GM19328 (cell line): ENCODE data around the gene NME3.

Source experiments
- ATAC-seq: cut with Tn5 transposase; IDR thresholded peaks from one replicate; pipeline ENCODE4 v1.9.1; 2021; ENCODE audit warnings: mild to moderate bottlenecking, moderate library complexity; ENCODE audit not compliant: unreplicated experiment

Gene NME3

DNA sequence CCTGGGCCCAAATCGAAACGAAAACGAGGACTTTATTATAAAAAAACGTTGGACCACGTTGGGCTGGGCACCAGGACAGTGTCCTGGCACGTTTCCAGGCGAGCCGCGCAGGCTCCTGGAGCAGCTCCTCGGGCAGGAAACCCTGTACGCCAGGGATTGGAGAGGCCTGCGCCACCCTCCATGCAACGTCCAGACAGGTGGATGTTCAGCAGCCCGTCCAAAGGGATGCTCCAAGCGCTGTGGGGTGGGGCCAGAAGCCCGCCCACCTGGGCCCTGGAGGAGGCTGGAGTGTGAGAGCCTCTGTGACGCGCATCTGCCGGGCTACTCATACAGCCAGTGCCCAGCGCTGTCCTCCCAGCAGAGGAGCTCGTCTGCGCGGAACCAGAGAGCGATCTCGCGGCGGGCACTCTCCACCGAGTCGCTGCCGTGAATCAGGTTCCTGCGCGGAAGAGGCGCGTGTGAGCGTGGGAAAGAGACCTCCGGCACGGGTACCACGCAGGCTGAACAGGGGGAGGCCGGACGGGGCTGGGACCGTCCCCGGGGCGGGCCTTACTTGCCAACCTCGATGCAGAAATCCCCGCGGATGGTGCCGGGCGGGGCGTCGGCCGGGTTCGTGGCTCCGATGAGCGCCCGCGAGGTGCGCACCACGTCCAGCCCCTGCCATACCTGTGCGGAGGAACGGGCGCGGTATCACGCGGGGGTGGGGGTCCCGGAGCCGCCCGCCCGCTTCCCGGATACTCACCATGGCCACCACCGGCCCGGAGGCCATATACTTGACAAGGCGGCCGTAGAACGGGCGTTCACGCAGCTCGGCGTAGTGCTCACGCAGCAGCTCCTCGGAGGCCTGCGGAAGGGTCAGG is 785 bp downstream of the NME3 start:
- no peak for ATAC-seq

- no peak for ATAC-seq
Observed at GRCh38 chr16:1769402-1770300, 1.7 kb downstream of the NME3 start.

DNA sequence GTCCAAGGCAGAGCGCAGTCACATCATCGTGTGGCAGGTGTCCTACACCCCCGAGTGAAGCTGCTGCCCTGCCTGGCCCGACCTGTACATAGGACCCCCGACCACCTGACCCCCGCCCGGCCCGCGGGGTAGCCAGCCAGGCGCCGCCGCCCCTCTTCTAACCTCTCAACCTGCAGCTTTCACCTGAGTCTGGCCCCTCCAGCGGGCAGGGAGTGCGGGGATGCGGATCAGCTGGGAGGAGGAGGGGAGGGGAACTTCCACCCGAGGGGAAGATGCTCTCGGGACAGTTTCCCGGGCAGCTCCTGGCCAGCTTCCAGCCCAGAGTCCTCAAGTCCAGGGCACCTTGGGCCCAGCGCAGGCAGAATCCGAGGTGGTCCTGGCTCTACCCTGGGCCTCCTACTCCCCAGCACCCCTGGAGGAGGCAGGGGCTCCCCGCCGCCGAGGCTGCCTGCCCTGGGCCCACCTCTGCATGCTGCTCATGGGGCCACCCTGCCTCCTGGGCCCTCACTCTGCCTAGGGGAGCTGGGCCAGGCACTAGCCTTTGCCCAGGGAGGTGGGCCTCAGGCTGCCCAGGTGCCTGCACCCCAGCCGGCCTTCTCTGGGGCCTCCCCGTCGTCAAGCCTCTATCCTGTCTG is 2.5 kb downstream of the NME3 start:
- ATAC-seq = no peak

- ATAC-seq = no peak
Observed at GRCh38 chr16:1768061-1768766, 3.1 kb downstream of the NME3 start.

DNA sequence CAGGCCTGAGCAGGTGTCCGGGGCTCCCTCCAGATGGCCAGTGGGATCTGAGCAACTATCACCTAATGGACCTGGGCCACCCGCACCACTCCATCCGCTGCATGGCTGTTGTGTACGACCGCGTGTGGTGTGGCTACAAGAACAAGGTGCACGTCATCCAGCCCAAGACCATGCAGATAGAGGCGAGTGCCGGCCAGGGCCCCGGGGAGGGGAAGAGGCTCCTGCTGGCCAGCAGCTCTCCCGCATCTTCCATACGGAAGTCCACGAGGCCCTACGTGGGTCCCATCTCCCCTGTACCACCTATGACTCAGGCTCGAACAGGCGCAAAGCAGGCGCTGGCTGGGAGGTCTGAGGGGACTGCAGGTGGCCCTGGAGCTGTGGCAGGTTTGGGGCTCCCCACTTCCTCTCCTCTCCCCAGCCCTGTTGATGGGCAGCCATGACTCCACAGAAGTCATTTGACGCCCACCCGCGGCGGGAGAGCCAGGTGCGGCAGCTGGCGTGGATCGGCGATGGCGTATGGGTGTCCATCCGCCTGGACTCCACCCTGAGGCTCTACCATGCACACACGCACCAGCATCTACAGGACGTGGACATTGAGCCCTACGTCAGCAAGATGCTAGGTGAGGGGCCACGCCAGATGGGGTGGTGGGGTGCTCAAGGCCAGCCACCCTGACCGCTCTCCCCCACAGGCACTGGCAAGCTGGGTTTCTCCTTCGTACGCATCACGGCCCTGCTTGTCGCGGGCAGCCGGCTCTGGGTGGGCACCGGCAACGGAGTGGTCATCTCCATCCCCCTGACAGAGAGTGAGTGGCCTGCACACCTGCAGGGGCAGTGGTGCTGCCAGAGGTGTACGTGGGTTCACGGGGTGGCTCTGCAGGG is 4.0 kb downstream of the NME3 start:
- ATAC-seq = no peak

DNA sequence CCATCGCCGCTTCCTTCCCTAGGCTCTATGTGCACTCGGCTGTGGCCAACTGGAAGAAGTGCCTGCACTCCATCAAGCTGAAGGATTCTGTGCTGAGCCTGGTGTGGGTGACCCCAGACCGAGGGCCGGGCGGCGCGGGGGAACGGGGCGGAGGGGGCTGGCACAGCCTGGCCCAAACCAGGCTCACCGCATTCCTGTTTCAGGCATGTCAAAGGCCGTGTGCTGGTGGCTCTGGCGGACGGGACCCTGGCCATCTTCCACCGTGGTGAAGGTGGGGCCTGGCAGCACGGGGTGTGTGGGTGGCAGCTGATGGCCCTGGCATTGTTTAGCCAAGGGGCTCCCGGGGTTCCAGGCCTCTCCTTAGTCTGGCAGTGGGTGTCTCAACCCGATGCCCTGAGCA is 4.6 kb downstream of the NME3 start:
- ATAC-seq = no peak

GRCh38 chr16:1766231-1766630 is 5.1 kb downstream of the NME3 start:
- ATAC-seq = no peak

- no peak for ATAC-seq
Observed at GRCh38 chr16:1765826-1766225, 5.5 kb downstream of the NME3 start.

GRCh38 chr16:1764971-1765370 is 6.4 kb downstream of the NME3 start:
- no peak for ATAC-seq

GRCh38 chr16:1763521-1764511 is 7.5 kb downstream of the NME3 start:
- no peak for ATAC-seq

DNA sequence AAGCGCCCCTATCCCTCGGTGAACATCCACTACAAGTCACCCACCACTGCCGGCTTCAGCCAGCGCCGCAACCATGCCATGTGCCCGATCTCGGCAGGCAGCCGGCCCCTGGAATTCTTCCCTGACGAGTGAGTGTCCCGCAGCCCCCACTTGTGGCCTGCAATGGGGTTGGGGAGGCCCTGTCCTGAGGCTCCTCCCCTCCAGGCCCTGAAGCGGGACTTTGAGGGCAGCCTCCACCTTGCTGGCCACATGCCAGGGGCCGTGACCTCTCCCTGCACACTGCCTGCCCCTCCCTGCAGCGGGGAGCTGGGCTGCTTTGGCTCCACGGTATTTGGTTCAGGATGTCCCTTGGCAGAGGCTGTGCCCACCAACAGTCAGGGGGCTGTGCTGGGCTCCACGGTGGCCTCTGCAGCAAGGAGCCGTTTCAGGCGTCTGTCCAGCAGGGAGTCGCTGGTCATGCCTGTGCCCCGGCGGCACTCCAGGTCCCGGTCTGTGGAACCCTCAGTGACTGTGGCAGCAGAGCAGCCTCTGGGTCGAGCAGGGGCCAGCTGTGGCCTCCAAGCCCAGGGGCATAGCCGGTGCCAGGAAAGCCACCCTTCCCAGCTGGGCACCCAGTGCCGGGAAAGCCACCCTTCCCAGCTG is 8.3 kb downstream of the NME3 start:
- ATAC-seq = no peak

DNA sequence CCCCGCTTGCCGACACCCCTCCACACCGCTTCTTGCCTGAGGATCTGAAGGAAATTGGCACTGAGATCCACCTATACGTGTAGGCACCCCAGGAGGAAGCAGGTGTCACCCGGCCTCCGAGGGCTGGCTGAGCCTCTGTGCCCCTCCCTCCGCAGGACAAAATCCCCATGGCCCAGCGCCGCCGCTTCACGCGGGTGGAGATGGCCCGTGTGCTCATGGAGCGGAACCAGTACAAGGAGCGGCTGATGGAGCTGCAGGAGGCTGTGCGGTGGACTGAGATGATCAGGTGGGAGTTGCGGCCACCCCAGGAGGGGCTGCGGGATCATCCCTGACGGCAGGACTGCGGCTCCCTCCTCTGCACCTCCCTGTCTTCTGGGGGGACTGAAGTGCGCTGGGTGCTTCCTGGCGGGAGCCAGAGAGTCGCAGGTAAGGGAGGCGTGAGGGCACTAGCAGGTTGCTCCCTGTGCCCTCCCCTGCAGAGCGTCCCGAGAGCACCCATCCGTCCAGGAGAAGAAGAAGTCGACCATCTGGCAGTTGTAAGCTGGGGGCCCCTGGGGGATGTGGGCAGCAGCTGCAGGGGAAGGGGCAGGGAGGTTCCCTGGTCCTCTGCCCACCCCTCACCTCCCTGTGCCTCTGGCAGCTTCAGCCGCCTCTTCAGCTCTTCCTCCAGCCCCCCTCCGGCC is 9.0 kb downstream of the NME3 start:
- no peak for ATAC-seq

DNA sequence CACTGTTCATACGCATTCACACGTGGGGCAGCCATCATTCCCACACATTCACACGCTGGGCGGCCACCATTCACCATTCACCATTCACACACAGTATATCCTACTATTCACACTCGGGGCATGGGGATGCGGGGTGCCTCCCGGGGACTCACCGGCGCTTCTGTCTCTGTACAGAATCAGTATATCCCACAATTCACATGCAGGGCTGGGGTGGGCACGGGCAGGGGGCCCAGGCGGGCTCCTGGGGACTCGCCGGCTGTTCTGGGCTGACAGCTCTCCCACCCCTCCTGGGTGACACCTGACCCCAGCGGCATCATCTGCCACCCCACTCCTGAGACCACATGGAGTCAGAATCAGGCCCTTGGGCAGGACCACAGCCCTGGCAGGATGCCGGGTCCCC is 9.6 kb downstream of the NME3 start:
- no peak for ATAC-seq

- no peak for ATAC-seq
Observed at GRCh38 chr16:1760911-1761310, 10.4 kb downstream of the NME3 start.

GRCh38 chr16:1759511-1759910 is 11.8 kb downstream of the NME3 start:
- ATAC-seq = no peak

- ATAC-seq = no peak
Observed at GRCh38 chr16:1758923-1759322, 12.4 kb downstream of the NME3 start.

- no peak for ATAC-seq
Observed at GRCh38 chr16:1757714-1758461, 13.5 kb downstream of the NME3 start.
